H1 (cell line): ENCODE data around the gene CCDC91. TPM values are rescaled to one million over a fixed set of nuclear protein-coding genes. Genes with fewer than 3 reads are reported as not detected.

ENCODE experiments used
- KDM1A ChIP-seq: fragments of 200-600, 300-600 bp; sonication (generic); IDR thresholded peaks from 2 replicates; pipeline ENCODE4 v1.7.1; 2016; ENCODE audit warnings: mild to moderate bottlenecking, low read length, borderline replicate concordance
- POLR2A ChIP-seq, 2 experiments: IDR thresholded peaks; 1 replicate in 1 of 2; 2 replicates in 1 of 2; pipeline ENCODE4 v1.6.1; 2011; ENCODE audit warnings: low read depth in 2 of 2, low read length in 2 of 2, mild to moderate bottlenecking in 2 of 2; ENCODE audit errors: control extremely low read depth in 1 of 2
- RNF2 ChIP-seq: fragments of 200-900, 300-1000 bp; sonication (generic); IDR thresholded peaks from 2 replicates; pipeline ENCODE4 v1.7.1; 2016; ENCODE audit warnings: borderline replicate concordance, low read depth, mild to moderate bottlenecking, antibody characterized with exemption, low read length; ENCODE audit not compliant: poor library complexity, severe bottlenecking; ENCODE audit errors: missing control alignments
- polyA plus RNA-seq, 7 experiments: library from polyadenylated mRNA; depleted of rRNA in 3 of 7; stranded (reverse) in 5 of 7; unstranded in 2 of 7; fragments of >200 nt in 5 of 7; fragments of 200-250 nt in 2 of 7; gene quantifications; 1 replicate in 5 of 7; 2 replicates in 1 of 7; 4 replicates in 1 of 7; pipeline versions ENCODE4 v1.2.1 to v1.2.3, GENCODE V29; 2011 to 2013; ENCODE audit warnings: missing spikeins in 2 of 7, mixed read lengths in 2 of 7
- total RNA-seq: library from RNA; stranded (reverse); fragmentation: NEBNext Ultra II Directional; extraction: Animal tissue kit (Norgen Biotek cat#: 25700); gene quantifications from 2 replicates; pipeline ENCODE4 v1.2.1, GENCODE V29; 2021

CCDC91 gene
- total and polyA plus RNA-seq, 2 of the 8 experiments (the other 6 are each of a cell fraction or from before 2014, with no cell fraction given): 8.6 to 23.1 TPM

DNA sequence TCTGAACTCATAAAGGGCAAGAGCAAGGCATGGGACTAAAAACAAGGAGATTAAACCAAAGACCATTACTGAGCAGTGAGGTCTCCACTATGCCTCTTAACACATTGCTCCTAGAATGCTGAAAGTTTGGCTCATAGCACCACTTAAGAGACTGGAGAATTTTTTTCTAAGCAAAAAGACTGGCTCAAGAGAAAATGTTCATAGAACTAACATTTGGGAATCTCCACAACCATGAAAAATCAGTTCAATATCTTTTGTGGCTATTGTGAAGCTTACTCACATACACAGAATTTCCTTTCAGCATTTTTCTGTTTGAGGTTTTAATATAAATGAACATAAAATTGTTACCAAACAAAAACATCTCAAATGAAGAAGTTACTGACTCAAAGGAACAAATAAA, 255.8 kb downstream of the CCDC91 start (continued):
- TF ChIP-seq RNF2 (no peak), KDM1A (no peak), POLR2A (IDR thresholded peaks at IDR 0.05; ENCODE audit: control extremely low read depth in 1 of 2, low read depth in 2 of 2, low read length in 2 of 2) (no peak)
